ENCODE measurements around the gene CAV1. TPM values are rescaled to one million over a fixed set of nuclear protein-coding genes. Genes with fewer than 3 reads are reported as not detected.
A peak's percentile ranks its signal among the peaks of the same experiment; 100 is the strongest.

Gene CAV1
- total and polyA plus RNA-seq, 12 donors: 93.0 to 364 (median 274) TPM

GRCh38 chr7:116503835-116504234, 21.0 kb upstream of the CAV1 start:
- no peak for TF ChIP-seq CTCF (IDR thresholded peaks at IDR 0.05)
- Histone ChIP-seq H3K4me1 (peaks cover 0 to 83% (median 57%) of the 10 kb centered on the region in 9 donors), H3K9me3 (no peaks in the 10 kb centered on the region), H3K27ac (peak overlapping the region in 7 of 10 donors; percentile 27 to 100 (median 99)), H3K36me3 (peaks cover 0 to 48% (median 23%) of the 10 kb centered on the region in 9 donors), H3K27me3 (peaks cover 0 to 32% (median 0%) of the 10 kb centered on the region in 7 donors), H3K4me3 (peak overlapping the region in 3 of 10 donors; percentile 13 to 96 (median 92))
- ATAC-seq: no peak
- DNase-seq: no peak
- intact Hi-C loops (cut with DNase I): loop anchor here in 3 of 10 donors (5.0 kb wide), 3 partner anchors 57 to 152 kb away; no protein-coding TSS in a partner anchor

- Histone ChIP-seq H3K27ac (peak overlapping the region in 9 of 10 donors; percentile 3 to 100 (median 29)), H3K9me3 (no peaks in the 10 kb centered on the region), H3K4me1 (peaks cover 5 to 93% (median 67%) of the 10 kb centered on the region in 9 donors), H3K27me3 (peaks cover 0 to 19% (median 0%) of the 10 kb centered on the region in 7 donors), H3K4me3 (no peak overlapping the region), H3K36me3 (peaks cover 0 to 53% (median 23%) of the 10 kb centered on the region in 9 donors)
- ATAC-seq: no peak
- 36 to 60% methylated on average over 2 of the region's 2 CpGs for WGBS, 2 donors
- intact Hi-C loops (cut with DNase I): no loop called here
- DNase-seq: no peak
- no peak for TF ChIP-seq CTCF (IDR thresholded peaks at IDR 0.05)
Observed at GRCh38 chr7:116505278-116505677, 19.6 kb upstream of the CAV1 start.

- peaks cover 0 to 53% (median 23%) of the 10 kb centered on the region in 9 donors for H3K36me3 ChIP-seq
- H3K27ac ChIP-seq: peak overlapping the region in 7 of 10 donors; percentile 4 to 100 (median 38)
- ATAC-seq: peak in 3 of 8 donors; percentile 29 to 37 (median 32)
- no peak for DNase-seq
- no peak for TF ChIP-seq CTCF (IDR thresholded peaks at IDR 0.05)
- no peak overlapping the region for H3K4me3 ChIP-seq
- H3K27me3 ChIP-seq: peaks cover 0 to 14% (median 0%) of the 10 kb centered on the region in 7 donors
- no peaks in the 10 kb centered on the region for H3K9me3 ChIP-seq
- WGBS, 2 donors: 37 to 39% methylated on average over 3 of the region's 3 CpGs
- H3K4me1 ChIP-seq: peaks cover 8 to 95% (median 73%) of the 10 kb centered on the region in 9 donors
- intact Hi-C loops (cut with DNase I): no loop called here
Observed at GRCh38 chr7:116505823-116506222, 19.0 kb upstream of the CAV1 start.

- TF ChIP-seq CTCF (IDR thresholded peaks at IDR 0.05): no peak
- intact Hi-C loops (cut with DNase I): loop anchor here in 2 of 10 donors (5.0 kb wide), 2 partner anchors 153 to 158 kb away; no protein-coding TSS in a partner anchor
Observed at GRCh38 chr7:116509982-116510579, 14.8 kb upstream of the CAV1 start.

More at GRCh38 chr7:116509982-116510579, 14.8 kb upstream of the CAV1 start:
- ATAC-seq (no peak), DNase-seq (no peak)
- WGBS, 2 donors: 50 to 56% methylated on average over 7 of the region's 7 CpGs
- Histone ChIP-seq H3K36me3 (peaks cover 0 to 43% (median 23%) of the 10 kb centered on the region in 9 donors), H3K4me1 (peaks cover 14 to 82% (median 58%) of the 10 kb centered on the region in 9 donors), H3K27me3 (no peaks in the 10 kb centered on the region), H3K4me3 (no peak overlapping the region), H3K27ac (peak overlapping the region in 9 of 10 donors; percentile 78 to 93 (median 85)), H3K9me3 (no peaks in the 10 kb centered on the region)
